ENCODE data around the gene SCLY.

SCLY gene

GRCh38 chr2:238021327-238021726 is 39.5 kb upstream of the SCLY start:
- no peak for TF ChIP-seq CTCF (IDR thresholded peaks at IDR 0.05; ENCODE audit: extremely low read depth, insufficient read depth, missing control alignments)
- DNase-seq (ENCODE audit: low spot score): no peak
- in situ Hi-C loops (cut with MboI; ENCODE audit: low pct_unique_long_range_greater_than_20kb, low sequenced_read_pairs, unreplicated experiment): no loop called here

- in situ Hi-C loops (cut with MboI; ENCODE audit: low pct_unique_long_range_greater_than_20kb, low sequenced_read_pairs, unreplicated experiment): no loop called here
- TF ChIP-seq CTCF (IDR thresholded peaks at IDR 0.05; ENCODE audit: extremely low read depth, insufficient read depth, missing control alignments): no peak
- DNase-seq (ENCODE audit: low spot score): no peak
These were observed 38.1 kb upstream of the SCLY start for GRCh38 chr2:238022594-238023157.

- TF ChIP-seq CTCF (IDR thresholded peaks at IDR 0.05; ENCODE audit: extremely low read depth, insufficient read depth, missing control alignments): no peak
- no peak for DNase-seq (ENCODE audit: low spot score)
- in situ Hi-C loops (cut with MboI; ENCODE audit: low pct_unique_long_range_greater_than_20kb, low sequenced_read_pairs, unreplicated experiment): no loop called here
These were observed 37.2 kb upstream of the SCLY start for GRCh38 chr2:238023608-238024007.

GRCh38 chr2:238024986-238025385 is 35.8 kb upstream of the SCLY start:
- in situ Hi-C loops (cut with MboI; ENCODE audit: low pct_unique_long_range_greater_than_20kb, low sequenced_read_pairs, unreplicated experiment): no loop called here
- TF ChIP-seq CTCF (IDR thresholded peaks at IDR 0.05; ENCODE audit: extremely low read depth, insufficient read depth, missing control alignments): no peak

GRCh38 chr2:238025741-238026360 is 35.0 kb upstream of the SCLY start:
- no peak for TF ChIP-seq CTCF (IDR thresholded peaks at IDR 0.05; ENCODE audit: extremely low read depth, insufficient read depth, missing control alignments)
- no peak for DNase-seq (ENCODE audit: low spot score)
- in situ Hi-C loops (cut with MboI; ENCODE audit: low pct_unique_long_range_greater_than_20kb, low sequenced_read_pairs, unreplicated experiment): no loop called here

More at GRCh38 chr2:238024986-238025385, 35.8 kb upstream of the SCLY start:
- DNase-seq (ENCODE audit: low spot score): no peak

- DNase-seq (ENCODE audit: low spot score): no peak
- in situ Hi-C loops (cut with MboI; ENCODE audit: low pct_unique_long_range_greater_than_20kb, low sequenced_read_pairs, unreplicated experiment): no loop called here
- TF ChIP-seq CTCF (IDR thresholded peaks at IDR 0.05; ENCODE audit: extremely low read depth, insufficient read depth, missing control alignments): no peak
These were observed 33.7 kb upstream of the SCLY start for GRCh38 chr2:238027058-238027457.
